DND-41 (cell line): Measurements from ENCODE around the gene IL4I1.

Experiments used
- ATAC-seq: fragments of 200-7000 bp; cut with Tn5 transposase; 3 replicates; pipeline ENCODE4 v1.9.1; 2021; ENCODE audit warnings: low read depth; ENCODE audit not compliant: insufficient read depth
- DNase-seq: peaks from one replicate; pipeline ENCODE4 v3.0.0-alpha.2; 2020
- H2AFZ ChIP-seq: 2 replicates; pipeline ENCODE4 v1.6.0; 2012; ENCODE audit warnings: low read depth, low read length
- H3K27ac ChIP-seq: 2 replicates; pipeline ENCODE4 v1.5.1; 2012; ENCODE audit warnings: low read length, inconsistent platforms
- H3K27me3 ChIP-seq: fragments of 200-600 bp; sonication (generic); 2 replicates; pipeline ENCODE4 v1.6.0; 2012; ENCODE audit warnings: low read length, mild to moderate bottlenecking, inconsistent platforms; ENCODE audit not compliant: insufficient read depth, poor library complexity
- H3K36me3 ChIP-seq: 2 replicates; pipeline ENCODE4 v1.5.1; 2012; ENCODE audit warnings: low read length, inconsistent platforms; ENCODE audit not compliant: insufficient read depth
- H3K4me1 ChIP-seq: 2 replicates; pipeline ENCODE4 v1.5.1; 2012; ENCODE audit warnings: mild to moderate bottlenecking, low read length; ENCODE audit not compliant: insufficient read depth
- H3K4me2 ChIP-seq: 2 replicates; pipeline ENCODE4 v1.6.0; 2012; ENCODE audit warnings: mild to moderate bottlenecking, moderate library complexity, low read length, inconsistent platforms; ENCODE audit not compliant: insufficient read depth
- H3K4me3 ChIP-seq, 2 experiments: fragments of 200-600 bp in 1 of 2; shearing (Covaris generic) in 1 of 2; 2 replicates each; pipeline ENCODE4 v1.5.1; 2012 to 2016; ENCODE audit warnings: inconsistent platforms in 2 of 2, low read length in 2 of 2, mild to moderate bottlenecking in 2 of 2, low read depth in 1 of 2, moderate library complexity in 1 of 2
- H3K79me2 ChIP-seq: 2 replicates; pipeline ENCODE4 v1.6.0; 2012; ENCODE audit warnings: low read length, inconsistent platforms; ENCODE audit not compliant: insufficient read depth
- H3K9ac ChIP-seq: 2 replicates; pipeline ENCODE4 v1.6.0; 2012; ENCODE audit warnings: low read depth, mild to moderate bottlenecking, inconsistent platforms, low read length, moderate library complexity
- H3K9me3 ChIP-seq: 2 replicates; pipeline ENCODE4 v1.5.1; 2012; ENCODE audit warnings: low read length, moderate library complexity, mild to moderate bottlenecking, inconsistent platforms; ENCODE audit not compliant: insufficient read depth, severe bottlenecking
- H4K20me1 ChIP-seq: 2 replicates; pipeline ENCODE4 v1.6.0; 2012; ENCODE audit warnings: low read length; ENCODE audit not compliant: insufficient read depth
- EZH2 ChIP-seq: IDR thresholded peaks from 3 replicates; pipeline ENCODE4 v1.6.1; 2012; ENCODE audit warnings: borderline replicate concordance, low read depth, mild to moderate bottlenecking, moderate library complexity, low read length, inconsistent platforms; ENCODE audit not compliant: severe bottlenecking
- TF ChIP-seq, protein P1 (sequence below): IDR thresholded peaks from 2 replicates; pipeline ENCODE4 v1.5.1; 2012; ENCODE audit warnings: borderline replicate concordance, low read length, moderate library complexity, mild to moderate bottlenecking; ENCODE audit not compliant: poor library complexity, severe bottlenecking; ENCODE audit errors: extremely low read depth

Gene IL4I1

DNA sequence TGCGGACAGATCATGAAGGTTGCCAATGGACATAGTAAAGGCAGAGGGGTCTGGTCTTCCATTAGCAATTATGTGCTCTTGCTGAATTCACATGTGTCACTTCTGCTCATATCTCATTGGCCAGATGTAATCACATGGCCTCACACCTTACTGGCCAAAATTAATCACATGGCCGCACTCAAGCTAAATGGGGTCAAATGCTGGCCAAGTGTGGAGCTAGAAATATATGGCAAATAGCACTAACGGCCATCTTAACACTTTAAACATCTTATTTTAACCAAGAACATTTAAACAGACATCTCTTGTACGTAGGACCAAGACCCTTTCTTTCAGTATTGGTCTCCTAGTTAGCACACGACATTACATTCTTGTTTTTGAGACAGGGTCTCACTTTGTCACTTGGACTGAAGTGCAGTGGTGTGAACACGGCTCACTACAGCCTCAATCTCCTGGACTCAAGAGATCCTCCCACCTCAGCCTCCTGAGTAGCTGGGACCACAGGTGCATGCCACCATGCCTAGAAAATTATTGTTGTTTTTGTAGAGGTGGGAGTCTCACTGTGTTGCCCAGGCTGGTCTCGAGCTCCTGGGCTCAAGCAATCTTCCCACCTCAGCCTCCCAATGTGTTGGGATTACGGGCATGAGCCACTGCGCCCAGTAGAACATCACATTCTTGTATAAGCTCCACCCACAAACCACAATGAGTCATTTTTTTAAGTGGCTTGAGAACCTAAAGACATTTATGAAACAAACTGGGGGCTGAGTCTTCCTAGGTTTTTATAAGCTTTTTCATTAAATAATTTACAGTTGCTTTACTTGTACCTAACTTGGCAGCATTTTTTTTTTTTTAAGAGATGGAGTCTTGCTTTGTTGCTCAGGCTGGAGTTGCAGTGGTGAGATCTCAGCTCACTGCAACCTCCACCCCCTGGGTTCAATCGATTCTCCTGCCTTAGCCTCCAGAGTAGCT lies 48.7 kb downstream of the IL4I1 start:
- no peak for DNase-seq
- Histone ChIP-seq H3K4me2 (no peak overlapping the region), H3K79me2 (peaks cover 30% of the 10 kb centered on the region), H3K27ac (no peak overlapping the region), H3K4me3 (no peak overlapping the region), H3K4me1 (peaks cover 38% of the 10 kb centered on the region), H3K36me3 (peaks cover 11% of the 10 kb centered on the region; the same call in 1 of the 2 replicates), H3K9me3 (no peaks in the 10 kb centered on the region), H2AFZ (no peak overlapping the region), H3K27me3 (no peaks in the 10 kb centered on the region), H4K20me1 (peaks cover 12% of the 10 kb centered on the region), H3K9ac (no peak overlapping the region)
- no peak for TF ChIP-seq EZH2
- TF ChIP-seq, protein P1, sequence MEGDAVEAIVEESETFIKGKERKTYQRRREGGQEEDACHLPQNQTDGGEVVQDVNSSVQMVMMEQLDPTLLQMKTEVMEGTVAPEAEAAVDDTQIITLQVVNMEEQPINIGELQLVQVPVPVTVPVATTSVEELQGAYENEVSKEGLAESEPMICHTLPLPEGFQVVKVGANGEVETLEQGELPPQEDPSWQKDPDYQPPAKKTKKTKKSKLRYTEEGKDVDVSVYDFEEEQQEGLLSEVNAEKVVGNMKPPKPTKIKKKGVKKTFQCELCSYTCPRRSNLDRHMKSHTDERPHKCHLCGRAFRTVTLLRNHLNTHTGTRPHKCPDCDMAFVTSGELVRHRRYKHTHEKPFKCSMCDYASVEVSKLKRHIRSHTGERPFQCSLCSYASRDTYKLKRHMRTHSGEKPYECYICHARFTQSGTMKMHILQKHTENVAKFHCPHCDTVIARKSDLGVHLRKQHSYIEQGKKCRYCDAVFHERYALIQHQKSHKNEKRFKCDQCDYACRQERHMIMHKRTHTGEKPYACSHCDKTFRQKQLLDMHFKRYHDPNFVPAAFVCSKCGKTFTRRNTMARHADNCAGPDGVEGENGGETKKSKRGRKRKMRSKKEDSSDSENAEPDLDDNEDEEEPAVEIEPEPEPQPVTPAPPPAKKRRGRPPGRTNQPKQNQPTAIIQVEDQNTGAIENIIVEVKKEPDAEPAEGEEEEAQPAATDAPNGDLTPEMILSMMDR: no peak
- no peak for ATAC-seq

DNA sequence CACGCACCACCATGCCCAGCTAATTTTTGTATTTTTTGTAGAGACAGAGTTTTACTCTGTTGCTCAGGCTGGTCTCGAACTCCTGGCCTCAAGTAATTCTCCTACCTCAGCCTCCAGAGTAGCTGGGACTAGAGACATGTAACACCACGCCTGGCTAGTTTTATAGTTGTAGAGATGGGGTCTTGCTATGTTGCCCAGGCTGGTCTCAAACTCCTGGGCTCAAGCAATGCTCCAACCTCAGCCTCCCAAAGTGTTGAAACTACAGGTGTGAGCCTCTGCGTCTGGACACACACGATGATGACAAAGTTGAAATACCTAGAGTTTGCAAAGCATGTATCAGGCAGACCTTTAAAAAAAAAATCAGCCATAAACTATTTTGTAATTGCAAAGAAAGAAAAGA lies 50.3 kb downstream of the IL4I1 start:
- H3K9ac ChIP-seq: no peak overlapping the region
- DNase-seq: no peak
- no peak overlapping the region for H3K27ac ChIP-seq
- H3K4me1 ChIP-seq: peaks cover 25% of the 10 kb centered on the region
- H3K4me3 ChIP-seq: no peak overlapping the region
- H2AFZ ChIP-seq: no peak overlapping the region
- H3K79me2 ChIP-seq: peaks cover 14% of the 10 kb centered on the region
- H3K36me3 ChIP-seq: 0 out of 2 replicates have a peak, but pooled peaks cover 3% of the 10 kb centered on the region
- no peaks in the 10 kb centered on the region for H4K20me1 ChIP-seq
- no peak overlapping the region for H3K4me2 ChIP-seq
- H3K9me3 ChIP-seq: no peaks in the 10 kb centered on the region
- TF ChIP-seq EZH2: no peak
- TF ChIP-seq, protein P1: no peak
- ATAC-seq: no peak
- H3K27me3 ChIP-seq: no peaks in the 10 kb centered on the region

DNA sequence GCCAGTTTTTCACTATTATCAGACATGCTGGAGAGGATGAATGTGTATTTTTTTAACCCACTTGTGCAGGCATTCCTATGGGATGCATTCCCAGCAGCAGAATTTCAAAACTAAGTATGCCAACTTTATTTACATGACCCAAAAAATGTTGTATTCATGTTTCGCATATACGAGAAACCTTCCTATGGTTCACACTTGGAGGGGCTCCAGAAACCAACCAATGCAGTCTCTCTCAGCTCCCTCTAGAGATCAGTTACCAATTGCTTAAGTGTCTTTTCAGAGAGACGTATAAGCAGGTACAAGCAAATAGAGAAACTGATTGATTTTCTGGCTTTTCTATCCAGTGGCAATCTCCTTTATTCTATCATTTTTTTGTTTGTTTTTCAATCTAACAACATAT lies 51.3 kb downstream of the IL4I1 start:
- no peaks in the 10 kb centered on the region for H3K9me3 ChIP-seq
- peaks cover 25% of the 10 kb centered on the region for H3K4me1 ChIP-seq
- H4K20me1 ChIP-seq: no peaks in the 10 kb centered on the region
- no peak overlapping the region for H3K9ac ChIP-seq
- H3K4me2 ChIP-seq: no peak overlapping the region
- peaks cover 7% of the 10 kb centered on the region for H3K36me3 ChIP-seq
- peaks cover 11% of the 10 kb centered on the region; the same call in 1 of the 2 replicates for H3K79me2 ChIP-seq
- DNase-seq (no peak), ATAC-seq (no peak)
- TF ChIP-seq EZH2: no peak
- TF ChIP-seq, protein P1: no peak
- no peak overlapping the region for H2AFZ ChIP-seq
- no peak overlapping the region for H3K27ac ChIP-seq
- no peaks in the 10 kb centered on the region for H3K27me3 ChIP-seq
- H3K4me3 ChIP-seq: no peak overlapping the region
